ENCODE data around the gene NFIX. TPM values are rescaled to one million over a fixed set of nuclear protein-coding genes. Genes with fewer than 3 reads are reported as not detected.

The NFIX gene
- total and polyA plus RNA-seq, 2 of the 13 experiments (the other 11 are each of a cell fraction or from before 2014, with no cell fraction given), result 3.4 to 5.4 TPM

DNA sequence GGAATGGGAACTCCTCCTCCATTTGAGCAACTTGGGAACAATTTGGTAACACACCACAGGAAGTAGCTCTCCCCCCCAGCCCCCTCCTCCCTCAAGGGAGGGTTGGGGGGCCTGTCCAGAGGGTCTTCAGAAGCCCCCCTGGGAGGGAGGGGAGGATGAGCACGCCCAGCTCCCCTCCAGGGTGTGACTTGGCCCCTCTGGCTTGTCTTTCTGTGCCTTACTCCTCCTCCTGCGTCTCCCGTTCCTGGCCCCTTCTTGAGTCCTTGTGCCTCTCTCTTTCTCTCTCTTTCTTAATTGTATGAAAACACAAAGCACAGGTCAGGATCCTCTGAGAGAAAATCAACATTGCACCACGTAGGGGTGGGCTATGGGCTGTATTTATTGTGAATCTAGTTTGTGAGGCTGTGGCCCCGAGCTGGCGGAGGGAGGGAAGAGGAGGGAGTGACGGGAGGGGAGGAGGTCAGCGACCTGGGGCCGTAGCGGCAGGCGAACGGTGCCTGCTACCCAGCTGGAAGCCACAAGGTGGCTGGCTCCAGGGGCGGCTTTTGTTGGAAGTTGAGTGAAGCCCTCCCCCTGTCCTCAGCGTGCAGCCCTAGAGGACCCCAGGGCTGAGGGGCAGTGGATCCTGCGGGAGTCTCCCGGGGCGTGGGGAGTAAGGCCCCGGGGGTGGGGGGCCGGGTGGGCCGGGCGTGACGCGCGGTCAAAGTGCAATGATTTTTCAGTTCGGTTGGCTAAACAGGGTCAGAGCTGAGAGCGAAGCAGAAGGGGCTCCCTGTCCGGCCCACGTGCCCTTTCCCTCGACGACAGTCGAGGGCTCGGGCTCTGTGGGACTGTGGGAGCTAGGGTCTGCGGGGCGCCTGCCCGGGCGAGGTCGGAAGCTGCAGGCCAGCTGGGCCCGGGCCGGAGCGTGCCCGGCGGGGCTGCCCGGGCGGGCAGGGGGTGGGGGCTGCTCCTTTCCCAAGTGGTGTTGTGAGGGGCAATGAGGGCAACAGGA is 101.0 kb downstream of the NFIX start (continued):
- TF ChIP-seq ZNF44 (CRISPR knock-in tag; IDR thresholded peaks at IDR 0.05), result no peak
- TF ChIP-seq, protein P1, sequence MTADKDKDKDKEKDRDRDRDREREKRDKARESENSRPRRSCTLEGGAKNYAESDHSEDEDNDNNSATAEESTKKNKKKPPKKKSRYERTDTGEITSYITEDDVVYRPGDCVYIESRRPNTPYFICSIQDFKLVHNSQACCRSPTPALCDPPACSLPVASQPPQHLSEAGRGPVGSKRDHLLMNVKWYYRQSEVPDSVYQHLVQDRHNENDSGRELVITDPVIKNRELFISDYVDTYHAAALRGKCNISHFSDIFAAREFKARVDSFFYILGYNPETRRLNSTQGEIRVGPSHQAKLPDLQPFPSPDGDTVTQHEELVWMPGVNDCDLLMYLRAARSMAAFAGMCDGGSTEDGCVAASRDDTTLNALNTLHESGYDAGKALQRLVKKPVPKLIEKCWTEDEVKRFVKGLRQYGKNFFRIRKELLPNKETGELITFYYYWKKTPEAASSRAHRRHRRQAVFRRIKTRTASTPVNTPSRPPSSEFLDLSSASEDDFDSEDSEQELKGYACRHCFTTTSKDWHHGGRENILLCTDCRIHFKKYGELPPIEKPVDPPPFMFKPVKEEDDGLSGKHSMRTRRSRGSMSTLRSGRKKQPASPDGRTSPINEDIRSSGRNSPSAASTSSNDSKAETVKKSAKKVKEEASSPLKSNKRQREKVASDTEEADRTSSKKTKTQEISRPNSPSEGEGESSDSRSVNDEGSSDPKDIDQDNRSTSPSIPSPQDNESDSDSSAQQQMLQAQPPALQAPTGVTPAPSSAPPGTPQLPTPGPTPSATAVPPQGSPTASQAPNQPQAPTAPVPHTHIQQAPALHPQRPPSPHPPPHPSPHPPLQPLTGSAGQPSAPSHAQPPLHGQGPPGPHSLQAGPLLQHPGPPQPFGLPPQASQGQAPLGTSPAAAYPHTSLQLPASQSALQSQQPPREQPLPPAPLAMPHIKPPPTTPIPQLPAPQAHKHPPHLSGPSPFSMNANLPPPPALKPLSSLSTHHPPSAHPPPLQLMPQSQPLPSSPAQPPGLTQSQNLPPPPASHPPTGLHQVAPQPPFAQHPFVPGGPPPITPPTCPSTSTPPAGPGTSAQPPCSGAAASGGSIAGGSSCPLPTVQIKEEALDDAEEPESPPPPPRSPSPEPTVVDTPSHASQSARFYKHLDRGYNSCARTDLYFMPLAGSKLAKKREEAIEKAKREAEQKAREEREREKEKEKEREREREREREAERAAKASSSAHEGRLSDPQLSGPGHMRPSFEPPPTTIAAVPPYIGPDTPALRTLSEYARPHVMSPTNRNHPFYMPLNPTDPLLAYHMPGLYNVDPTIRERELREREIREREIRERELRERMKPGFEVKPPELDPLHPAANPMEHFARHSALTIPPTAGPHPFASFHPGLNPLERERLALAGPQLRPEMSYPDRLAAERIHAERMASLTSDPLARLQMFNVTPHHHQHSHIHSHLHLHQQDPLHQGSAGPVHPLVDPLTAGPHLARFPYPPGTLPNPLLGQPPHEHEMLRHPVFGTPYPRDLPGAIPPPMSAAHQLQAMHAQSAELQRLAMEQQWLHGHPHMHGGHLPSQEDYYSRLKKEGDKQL (CRISPR knock-in tag; IDR thresholded peaks at IDR 0.05; ENCODE audit: low read depth), result 0 out of 2 replicates have a peak, but pooled peaks have one; percentile 21
- TF ChIP-seq ZNF282 (IDR thresholded peaks at IDR 0.05; ENCODE audit: partially characterized antibody), result no peak
- TF ChIP-seq GATA4 (IDR thresholded peaks at IDR 0.05; ENCODE audit: borderline replicate concordance, low read depth), result no peak
- no peak for TF ChIP-seq PCBP2 (optimal IDR thresholded peaks at IDR 0.05; ENCODE audit: low read depth, low read length, poor library complexity, severe bottlenecking)
- TF ChIP-seq, protein P2, sequence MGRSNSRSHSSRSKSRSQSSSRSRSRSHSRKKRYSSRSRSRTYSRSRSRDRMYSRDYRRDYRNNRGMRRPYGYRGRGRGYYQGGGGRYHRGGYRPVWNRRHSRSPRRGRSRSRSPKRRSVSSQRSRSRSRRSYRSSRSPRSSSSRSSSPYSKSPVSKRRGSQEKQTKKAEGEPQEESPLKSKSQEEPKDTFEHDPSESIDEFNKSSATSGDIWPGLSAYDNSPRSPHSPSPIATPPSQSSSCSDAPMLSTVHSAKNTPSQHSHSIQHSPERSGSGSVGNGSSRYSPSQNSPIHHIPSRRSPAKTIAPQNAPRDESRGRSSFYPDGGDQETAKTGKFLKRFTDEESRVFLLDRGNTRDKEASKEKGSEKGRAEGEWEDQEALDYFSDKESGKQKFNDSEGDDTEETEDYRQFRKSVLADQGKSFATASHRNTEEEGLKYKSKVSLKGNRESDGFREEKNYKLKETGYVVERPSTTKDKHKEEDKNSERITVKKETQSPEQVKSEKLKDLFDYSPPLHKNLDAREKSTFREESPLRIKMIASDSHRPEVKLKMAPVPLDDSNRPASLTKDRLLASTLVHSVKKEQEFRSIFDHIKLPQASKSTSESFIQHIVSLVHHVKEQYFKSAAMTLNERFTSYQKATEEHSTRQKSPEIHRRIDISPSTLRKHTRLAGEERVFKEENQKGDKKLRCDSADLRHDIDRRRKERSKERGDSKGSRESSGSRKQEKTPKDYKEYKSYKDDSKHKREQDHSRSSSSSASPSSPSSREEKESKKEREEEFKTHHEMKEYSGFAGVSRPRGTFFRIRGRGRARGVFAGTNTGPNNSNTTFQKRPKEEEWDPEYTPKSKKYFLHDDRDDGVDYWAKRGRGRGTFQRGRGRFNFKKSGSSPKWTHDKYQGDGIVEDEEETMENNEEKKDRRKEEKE (IDR thresholded peaks at IDR 0.05), result no peak
- no peak for TF ChIP-seq ZNF430 (CRISPR knock-in tag; IDR thresholded peaks at IDR 0.05)
- TF ChIP-seq REPIN1 (CRISPR knock-in tag; IDR thresholded peaks at IDR 0.05; ENCODE audit: borderline replicate concordance, low read depth), result no peak
- TF ChIP-seq ISX (CRISPR knock-in tag; conservative IDR thresholded peaks at IDR 0.05), result no peak
- TF ChIP-seq ZNF724P (CRISPR knock-in tag; IDR thresholded peaks at IDR 0.05; ENCODE audit: borderline replicate concordance), result no peak
- TF ChIP-seq, protein P3, sequence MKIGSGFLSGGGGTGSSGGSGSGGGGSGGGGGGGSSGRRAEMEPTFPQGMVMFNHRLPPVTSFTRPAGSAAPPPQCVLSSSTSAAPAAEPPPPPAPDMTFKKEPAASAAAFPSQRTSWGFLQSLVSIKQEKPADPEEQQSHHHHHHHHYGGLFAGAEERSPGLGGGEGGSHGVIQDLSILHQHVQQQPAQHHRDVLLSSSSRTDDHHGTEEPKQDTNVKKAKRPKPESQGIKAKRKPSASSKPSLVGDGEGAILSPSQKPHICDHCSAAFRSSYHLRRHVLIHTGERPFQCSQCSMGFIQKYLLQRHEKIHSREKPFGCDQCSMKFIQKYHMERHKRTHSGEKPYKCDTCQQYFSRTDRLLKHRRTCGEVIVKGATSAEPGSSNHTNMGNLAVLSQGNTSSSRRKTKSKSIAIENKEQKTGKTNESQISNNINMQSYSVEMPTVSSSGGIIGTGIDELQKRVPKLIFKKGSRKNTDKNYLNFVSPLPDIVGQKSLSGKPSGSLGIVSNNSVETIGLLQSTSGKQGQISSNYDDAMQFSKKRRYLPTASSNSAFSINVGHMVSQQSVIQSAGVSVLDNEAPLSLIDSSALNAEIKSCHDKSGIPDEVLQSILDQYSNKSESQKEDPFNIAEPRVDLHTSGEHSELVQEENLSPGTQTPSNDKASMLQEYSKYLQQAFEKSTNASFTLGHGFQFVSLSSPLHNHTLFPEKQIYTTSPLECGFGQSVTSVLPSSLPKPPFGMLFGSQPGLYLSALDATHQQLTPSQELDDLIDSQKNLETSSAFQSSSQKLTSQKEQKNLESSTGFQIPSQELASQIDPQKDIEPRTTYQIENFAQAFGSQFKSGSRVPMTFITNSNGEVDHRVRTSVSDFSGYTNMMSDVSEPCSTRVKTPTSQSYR (CRISPR knock-in tag; IDR thresholded peaks at IDR 0.05; ENCODE audit: borderline replicate concordance), result no peak; the same call in 1 of the 2 replicates
- no peak for TF ChIP-seq ZNF563 (CRISPR knock-in tag; IDR thresholded peaks at IDR 0.05)
- TF ChIP-seq KLF15 (CRISPR knock-in tag; IDR thresholded peaks at IDR 0.05; ENCODE audit: borderline replicate concordance), result no peak
- TF ChIP-seq ZNF703 (CRISPR knock-in tag; IDR thresholded peaks at IDR 0.05; ENCODE audit: borderline replicate concordance), result no peak
- no peak for TF ChIP-seq HDAC6 (IDR thresholded peaks at IDR 0.05; ENCODE audit: low read depth, low read length)
- TF ChIP-seq ARHGAP35 (CRISPR knock-in tag; IDR thresholded peaks at IDR 0.05; ENCODE audit: borderline replicate concordance), result no peak
